H1 (cell line): ENCODE measurements around the gene MTRFR. TPM values are rescaled to one million over a fixed set of nuclear protein-coding genes. Genes with fewer than 3 reads are reported as not detected.

ENCODE experiments used
- CTCF ChIA-PET: fragments of 300-600 bp; sonication (Branson Sonifier 250); formaldehyde crosslinking; loops from one replicate; lab custom pipeline; 2021; ENCODE audit not compliant: partially characterized antibody; lab: Charles Lee
- POLR2A ChIA-PET: fragments of 300-600 bp; sonication (Branson Sonifier 250); formaldehyde crosslinking; loops from one replicate; lab custom pipeline; 2021; ENCODE audit warnings: inconsistent platforms; ENCODE audit not compliant: partially characterized antibody; lab: Charles Lee
- DNase-seq, 2 experiments: peaks; one replicate each; pipeline versions ENCODE4 v3.0.0 to v3.0.0-alpha.2; 2010 to 2022; ENCODE audit warnings: low spot score in 2 of 2, low read depth in 1 of 2, mixed read lengths in 1 of 2
- FAIRE-seq: peaks from 2 replicates; lab custom pipeline; 2011; peaks lifted over from hg19 to GRCh38; lab: Jason Lieb, UNC
- H2AFZ ChIP-seq: 2 replicates; pipeline ENCODE4 v1.8.1; 2012; ENCODE audit warnings: low read length, inconsistent platforms
- H2AK5ac ChIP-seq: 2 replicates; pipeline ENCODE4 v1.6.1; 2013; ENCODE audit warnings: low read depth, low read length
- H2BK120ac ChIP-seq: replicated peaks from 2 replicates; pipeline ENCODE3; 2013; ENCODE audit warnings: low read depth, low read length, inconsistent platforms
- H2BK12ac ChIP-seq: 2 replicates; pipeline ENCODE4 v1.6.1; 2013; ENCODE audit warnings: low read depth, low read length
- H2BK15ac ChIP-seq: 2 replicates; pipeline ENCODE4 v1.6.1; 2013; ENCODE audit warnings: low read length
- H2BK20ac ChIP-seq: 2 replicates; pipeline ENCODE4 v1.6.1; 2013; ENCODE audit warnings: low read length
- H2BK5ac ChIP-seq: 2 replicates; pipeline ENCODE4 v1.6.1; 2013; ENCODE audit warnings: low read depth, low read length
- H3K14ac ChIP-seq: 2 replicates; pipeline ENCODE4 v1.6.1; 2013; ENCODE audit warnings: inconsistent platforms; ENCODE audit not compliant: insufficient read length
- H3K18ac ChIP-seq: 2 replicates; pipeline ENCODE4 v1.6.1; 2013; ENCODE audit warnings: low read length; ENCODE audit errors: extremely low read depth
- H3K23ac ChIP-seq: 2 replicates; pipeline ENCODE4 v1.6.1; 2013; ENCODE audit warnings: inconsistent platforms; ENCODE audit not compliant: insufficient read length
- H3K23me2 ChIP-seq: 2 replicates; pipeline ENCODE4 v1.6.1; 2013; ENCODE audit warnings: low read depth, low read length
- H3K27ac ChIP-seq: 2 replicates; pipeline ENCODE4 v1.6.1; 2011; ENCODE audit warnings: low read depth, low read length, inconsistent platforms
- H3K27me3 ChIP-seq, 4 experiments: replicated peaks in 1 of 4; 1 replicate in 1 of 4; 2 replicates in 3 of 4; pipeline versions ENCODE4 v1.6.1 to v1.8.1; 2011 to 2013; ENCODE audit warnings: low read length in 3 of 4, mild to moderate bottlenecking in 3 of 4, inconsistent platforms in 2 of 4, mixed read lengths in 2 of 4, moderate library complexity in 1 of 4; ENCODE audit not compliant: control insufficient read depth in 3 of 4, insufficient read depth in 3 of 4; ENCODE audit errors: extremely low read depth in 1 of 4
- H3K36me3 ChIP-seq, 4 experiments: 2 replicates each; pipeline versions ENCODE4 v1.6.1 to v1.8.1; 2011 to 2013; ENCODE audit warnings: mild to moderate bottlenecking in 4 of 4, low read length in 3 of 4, moderate library complexity in 2 of 4, control low read depth in 1 of 4, inconsistent platforms in 1 of 4; ENCODE audit not compliant: insufficient read depth in 4 of 4, control insufficient read depth in 2 of 4
- H3K4ac ChIP-seq: replicated peaks from 2 replicates; pipeline ENCODE3; 2013; ENCODE audit warnings: low read length, low read depth, mixed read lengths, inconsistent platforms; ENCODE audit not compliant: insufficient read length
- H3K4me1 ChIP-seq, 4 experiments: replicated peaks in 1 of 4; 1 replicate in 1 of 4; 2 replicates in 3 of 4; pipeline versions ENCODE4 v1.6.1 to v1.8.1; 2011 to 2013; ENCODE audit warnings: low read length in 3 of 4, inconsistent platforms in 2 of 4, mixed read lengths in 1 of 4; ENCODE audit not compliant: insufficient read depth in 4 of 4, control insufficient read depth in 3 of 4
- H3K4me2 ChIP-seq, 2 experiments: 2 replicates each; pipeline versions ENCODE4 v1.6.1 to v1.8.1; 2011 to 2013; ENCODE audit warnings: low read depth in 2 of 2, low read length in 2 of 2, control low read depth in 1 of 2, inconsistent platforms in 1 of 2, mild to moderate bottlenecking in 1 of 2; ENCODE audit not compliant: insufficient read depth in 1 of 2
- H3K4me3 ChIP-seq, 4 experiments: fragments of 200-600, 300-600 bp in 1 of 4; sonication (generic), shearing (Covaris generic), sonication (Bioruptor Twin) in 1 of 4; 2 replicates each; pipeline versions ENCODE4 v1.5.1 to v1.8.1; 2011 to 2016; ENCODE audit warnings: low read length in 4 of 4, low read depth in 3 of 4, control low read depth in 2 of 4, inconsistent platforms in 2 of 4, mild to moderate bottlenecking in 2 of 4, mixed read lengths in 1 of 4, moderate library complexity in 1 of 4; ENCODE audit not compliant: insufficient read depth in 2 of 4; ENCODE audit errors: extremely low read depth in 1 of 4
- H3K56ac ChIP-seq: replicated peaks from 2 replicates; pipeline ENCODE3; 2013; ENCODE audit warnings: low read depth, mild to moderate bottlenecking, mixed read lengths, low read length, inconsistent platforms; ENCODE audit not compliant: insufficient read length
- H3K79me1 ChIP-seq: 2 replicates; pipeline ENCODE4 v1.6.1; 2013; ENCODE audit warnings: low read depth, low read length, control low read depth
- H3K79me2 ChIP-seq, 2 experiments: 2 replicates each; pipeline versions ENCODE4 v1.6.1 to v1.8.1; 2012 to 2013; ENCODE audit warnings: low read length in 2 of 2, mild to moderate bottlenecking in 2 of 2, inconsistent platforms in 1 of 2; ENCODE audit not compliant: insufficient read depth in 2 of 2, control insufficient read depth in 1 of 2
- H3K9ac ChIP-seq, 4 experiments: replicated peaks in 1 of 4; 1 replicate in 1 of 4; 2 replicates in 3 of 4; pipeline versions ENCODE4 v1.6.1 to v1.8.1; 2011 to 2013; ENCODE audit warnings: low read depth in 3 of 4, low read length in 3 of 4, control low read depth in 2 of 4, mild to moderate bottlenecking in 2 of 4, moderate library complexity in 2 of 4, inconsistent platforms in 1 of 4; ENCODE audit errors: extremely low read depth in 1 of 4
- H3K9me3 ChIP-seq, 2 experiments: 2 replicates each; pipeline versions ENCODE4 v1.6.1 to v1.8.1; 2012 to 2013; ENCODE audit warnings: mild to moderate bottlenecking in 2 of 2, moderate library complexity in 2 of 2, control low read depth in 1 of 2, inconsistent platforms in 1 of 2, low read depth in 1 of 2, low read length in 1 of 2, mixed read lengths in 1 of 2; ENCODE audit not compliant: insufficient read depth in 2 of 2
- H4K20me1 ChIP-seq, 2 experiments: replicated peaks in 1 of 2; 2 replicates each; pipeline versions ENCODE3 to v1.8.1; 2011 to 2013; ENCODE audit warnings: inconsistent platforms in 2 of 2, low read length in 2 of 2, mild to moderate bottlenecking in 1 of 2; ENCODE audit not compliant: insufficient read depth in 2 of 2, control insufficient read depth in 1 of 2
- H4K5ac ChIP-seq: 2 replicates; pipeline ENCODE4 v1.6.1; 2013; ENCODE audit warnings: low read length, low read depth, mixed read lengths, inconsistent platforms; ENCODE audit not compliant: insufficient read length
- H4K8ac ChIP-seq: 2 replicates; pipeline ENCODE4 v1.8.0; 2013; ENCODE audit warnings: mild to moderate bottlenecking, moderate library complexity, low read length, inconsistent platforms; ENCODE audit not compliant: insufficient read depth; ENCODE audit errors: extremely low read depth
- H4K91ac ChIP-seq: replicated peaks from 2 replicates; pipeline ENCODE3; 2013; ENCODE audit warnings: low read length, mixed read lengths, inconsistent platforms; ENCODE audit not compliant: insufficient read length
- GTF2F1 ChIP-seq: IDR thresholded peaks from 2 replicates; pipeline ENCODE4 v1.6.1; 2012; ENCODE audit warnings: low read depth, low read length, improper control_type of control experiment, borderline replicate concordance
- HDAC2 ChIP-seq, 2 experiments: fragments of 300-600 bp in 1 of 2; sonication (generic) in 1 of 2; IDR thresholded peaks; 2 replicates each; pipeline ENCODE4 v1.6.1; 2011 to 2012; ENCODE audit warnings: low read depth in 2 of 2, low read length in 2 of 2, mild to moderate bottlenecking in 2 of 2, moderate library complexity in 2 of 2, borderline replicate concordance in 1 of 2, inconsistent platforms in 1 of 2
- RXRA ChIP-seq: IDR thresholded peaks from 2 replicates; pipeline ENCODE4 v1.6.1; 2011; ENCODE audit warnings: low read depth, mild to moderate bottlenecking, low read length, moderate library complexity; ENCODE audit not compliant: insufficient read depth
- SIN3A ChIP-seq, 2 experiments: IDR thresholded peaks in 1 of 2; conservative IDR thresholded peaks in 1 of 2; 2 replicates each; pipeline ENCODE4 v1.6.1; 2011 to 2012; ENCODE audit warnings: low read length in 2 of 2, improper control_type of control experiment in 1 of 2, low read depth in 1 of 2, mild to moderate bottlenecking in 1 of 2
- WGBS, 2 experiments: shearing (Covaris generic) in 1 of 2; methylation state at CpG; one replicate each; pipeline versions ENCODE4 v1.1.6 to v1.1.7; 2013 to 2015; ENCODE audit warnings: low lambda C conversion rate in 2 of 2, mixed read lengths in 2 of 2, inconsistent platforms in 1 of 2, low coverage in 1 of 2, missing lambda C conversion rate in 1 of 2; ENCODE audit not compliant: insufficient replicate concordance in 2 of 2, insufficient coverage in 1 of 2, insufficient read length in 1 of 2; ENCODE audit errors: extremely low coverage in 1 of 2, missing lambda C conversion rate in 1 of 2; 5-methylcytosine and 5-hydroxymethylcytosine counted together
- polyA plus RNA-seq, 7 experiments: library from polyadenylated mRNA; depleted of rRNA in 3 of 7; stranded (reverse) in 5 of 7; unstranded in 2 of 7; fragments of >200 nt in 5 of 7; fragments of 200-250 nt in 2 of 7; gene quantifications; 1 replicate in 5 of 7; 2 replicates in 1 of 7; 4 replicates in 1 of 7; pipeline versions ENCODE4 v1.2.1 to v1.2.3, GENCODE V29; 2011 to 2013; ENCODE audit warnings: missing spikeins in 2 of 7, mixed read lengths in 2 of 7
- total RNA-seq: library from RNA; stranded (reverse); fragmentation: NEBNext Ultra II Directional; extraction: Animal tissue kit (Norgen Biotek cat#: 25700); gene quantifications from 2 replicates; pipeline ENCODE4 v1.2.1, GENCODE V29; 2021

MTRFR gene
- total and polyA plus RNA-seq, 2 of the 8 experiments (the other 6 are each of a cell fraction or from before 2014, with no cell fraction given), result 9.2 to 12.9 TPM

DNA sequence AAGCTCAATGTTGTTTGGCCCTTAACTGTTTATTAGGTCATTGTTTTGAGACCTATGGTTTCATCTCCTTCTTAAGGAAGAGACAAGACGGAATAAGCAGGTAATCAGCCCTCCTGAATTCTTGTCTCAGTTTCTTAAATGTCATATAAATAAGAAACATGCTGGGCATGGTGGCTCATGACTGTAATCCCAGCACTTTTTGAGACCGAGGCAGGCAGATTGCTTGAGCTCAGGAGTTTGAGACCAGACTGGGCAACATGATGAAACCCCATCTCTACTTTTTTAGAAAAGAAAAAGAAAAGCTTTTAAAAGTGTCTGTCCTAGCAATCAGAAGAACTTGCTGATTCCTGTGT lies 5.1 kb downstream of the MTRFR start:
- no peak overlapping the region for H2BK12ac ChIP-seq
- H2AK5ac ChIP-seq, result no peak overlapping the region
- H3K27ac ChIP-seq, result no peak overlapping the region
- H4K20me1 ChIP-seq, result peaks cover 3 to 4% of the 10 kb centered on the region in 2 experiments
- H3K4me1 ChIP-seq, result peaks cover 0 to 4% (median 0%) of the 10 kb centered on the region in 4 experiments; a peak in 1 of 7 replicates
- peaks cover 7% of the 10 kb centered on the region; the same call in 1 of the 2 replicates for H3K79me1 ChIP-seq
- H3K27me3 ChIP-seq, result no peaks in the 10 kb centered on the region
- H3K18ac ChIP-seq, result no peak overlapping the region
- no peak overlapping the region for H3K14ac ChIP-seq
- H2AFZ ChIP-seq, result no peak overlapping the region
- no peak overlapping the region for H3K4me2 ChIP-seq
- WGBS, 2 experiments, result 81% methylated on average over 2 of the region's 2 CpGs; no CpG with 5 or more reads in 1 of the 2 experiments
- H4K5ac ChIP-seq, result no peak overlapping the region
- no peak overlapping the region for H2BK15ac ChIP-seq
- POLR2A ChIA-PET, result interaction anchor here (1.0 to 1.2 kb wide), 2 partner anchors 16 to 273 kb away, joined by 3 to 4 read pairs; no protein-coding TSS in a partner anchor
- no peak overlapping the region for H4K8ac ChIP-seq
- H4K91ac ChIP-seq, result no peak overlapping the region
- TF ChIP-seq HDAC2 (IDR thresholded peaks at IDR 0.05; ENCODE audit: borderline replicate concordance in 1 of 2, low read depth in 2 of 2, low read length in 2 of 2) (no peak), RXRA (no peak), GTF2F1 (no peak), SIN3A (conservative IDR thresholded peaks at IDR 0.05 in 1 of 2, IDR thresholded peaks at IDR 0.05 in 1 of 2; ENCODE audit: low read depth in 1 of 2, low read length in 2 of 2) (no peak)
- H3K23ac ChIP-seq, result no peak overlapping the region
- FAIRE-seq (no peak), DNase-seq (no peak)
- peaks cover 0 to 6% (median 2%) of the 10 kb centered on the region in 4 experiments; a peak in 3 of 8 replicates for H3K36me3 ChIP-seq
- CTCF ChIA-PET, result interaction anchor here (0.6 to 3.6 kb wide), 56 partner anchors 8 to 379 kb away, joined by 3 to 43 read pairs (median 4); no protein-coding TSS in a partner anchor
- no peak overlapping the region for H3K4me3 ChIP-seq
- H2BK5ac ChIP-seq, result no peak overlapping the region
- no peak overlapping the region for H2BK120ac ChIP-seq
- peaks cover 5% of the 10 kb centered on the region for H3K23me2 ChIP-seq
- H3K79me2 ChIP-seq, result peaks cover 0 to 9% of the 10 kb centered on the region in 2 experiments; a peak in 3 of 4 replicates
- no peaks in the 10 kb centered on the region for H3K9me3 ChIP-seq
- H2BK20ac ChIP-seq, result no peak overlapping the region
- no peak overlapping the region for H3K56ac ChIP-seq
- no peak overlapping the region for H3K9ac ChIP-seq
- no peak overlapping the region for H3K4ac ChIP-seq
